H1 (cell line): ENCODE results near the gene C19orf47. TPM values are rescaled to one million over a fixed set of nuclear protein-coding genes. Genes with fewer than 3 reads are reported as not detected.

Experiments
- BCL11A ChIP-seq, 2 experiments: IDR thresholded peaks; one replicate each; pipeline ENCODE4 v1.6.1; 2011; ENCODE audit warnings: low read depth in 2 of 2, low read length in 2 of 2, mild to moderate bottlenecking in 2 of 2
- BRCA1 ChIP-seq: IDR thresholded peaks from 2 replicates; pipeline ENCODE4 v1.6.1; 2012; ENCODE audit warnings: low read depth, low read length, improper control_type of control experiment
- CREB1 ChIP-seq: IDR thresholded peaks from 2 replicates; pipeline ENCODE4 v1.6.1; 2012; ENCODE audit warnings: inconsistent platforms
- POU5F1 ChIP-seq: IDR thresholded peaks from 2 replicates; pipeline ENCODE4 v1.6.1; 2011; ENCODE audit warnings: low read depth, mild to moderate bottlenecking, low read length, moderate library complexity
- SP4 ChIP-seq: IDR thresholded peaks from 2 replicates; pipeline ENCODE4 v1.6.1; 2012; ENCODE audit warnings: low read length, inconsistent platforms
- TAF1 ChIP-seq: IDR thresholded peaks from 2 replicates; pipeline ENCODE4 v1.6.1; 2011; ENCODE audit warnings: mild to moderate bottlenecking, low read depth, low read length
- ZNF274 ChIP-seq: IDR thresholded peaks from 2 replicates; pipeline ENCODE4 v1.7.0; 2012; ENCODE audit warnings: low read length, borderline replicate concordance; ENCODE audit errors: extremely low read depth
- polyA plus RNA-seq, 7 experiments: library from polyadenylated mRNA; depleted of rRNA in 3 of 7; stranded (reverse) in 5 of 7; unstranded in 2 of 7; fragments of >200 nt in 5 of 7; fragments of 200-250 nt in 2 of 7; gene quantifications; 1 replicate in 5 of 7; 2 replicates in 1 of 7; 4 replicates in 1 of 7; pipeline versions ENCODE4 v1.2.1 to v1.2.3, GENCODE V29; 2011 to 2013; ENCODE audit warnings: missing spikeins in 2 of 7, mixed read lengths in 2 of 7
- total RNA-seq: library from RNA; stranded (reverse); fragmentation: NEBNext Ultra II Directional; extraction: Animal tissue kit (Norgen Biotek cat#: 25700); gene quantifications from 2 replicates; pipeline ENCODE4 v1.2.1, GENCODE V29; 2021
- TF ChIP-seq, protein P1 (sequence below): IDR thresholded peaks from 2 replicates; pipeline ENCODE4 v1.6.1; 2011; ENCODE audit warnings: low read depth, mild to moderate bottlenecking, low read length; ENCODE audit not compliant: insufficient read depth

The C19orf47 gene
- total and polyA plus RNA-seq, 2 of the 8 experiments (the other 6 are each of a cell fraction or from before 2014, with no cell fraction given) = 17.8 to 27.3 TPM

GRCh38 chr19:40337107-40337506 is 11.1 kb downstream of the C19orf47 start (continued):
- TF ChIP-seq SP4 (no peak), POU5F1 (no peak), BRCA1 (no peak), CREB1 (no peak), BCL11A (IDR thresholded peaks at IDR 0.05; ENCODE audit: low read depth in 2 of 2, low read length in 2 of 2) (no peak), TAF1 (no peak), ZNF274 (no peak)
- TF ChIP-seq, protein P1, sequence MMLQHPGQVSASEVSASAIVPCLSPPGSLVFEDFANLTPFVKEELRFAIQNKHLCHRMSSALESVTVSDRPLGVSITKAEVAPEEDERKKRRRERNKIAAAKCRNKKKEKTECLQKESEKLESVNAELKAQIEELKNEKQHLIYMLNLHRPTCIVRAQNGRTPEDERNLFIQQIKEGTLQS = no peak
- TF ChIP-seq, all 59 proteins: peak for 0
